Fibroblast of pulmonary artery (primary cell): ENCODE results near the gene ELFN1.

Experiments
- DNase-seq: peaks from one replicate; pipeline ENCODE4 v3.0.0-alpha.2; 2010; ENCODE audit warnings: low read depth
- H3K4me3 ChIP-seq: replicated peaks from 2 replicates; pipeline ENCODE4 v1.5.1; 2011; ENCODE audit warnings: low read depth, mild to moderate bottlenecking, control low read depth, low read length, moderate library complexity
- TF ChIP-seq, protein P1 (sequence below): IDR thresholded peaks from 2 replicates; pipeline ENCODE4 v1.5.1; 2011; ENCODE audit warnings: mild to moderate bottlenecking, control low read depth, low read length, inconsistent platforms; ENCODE audit errors: missing control alignments

Gene ELFN1

DNA sequence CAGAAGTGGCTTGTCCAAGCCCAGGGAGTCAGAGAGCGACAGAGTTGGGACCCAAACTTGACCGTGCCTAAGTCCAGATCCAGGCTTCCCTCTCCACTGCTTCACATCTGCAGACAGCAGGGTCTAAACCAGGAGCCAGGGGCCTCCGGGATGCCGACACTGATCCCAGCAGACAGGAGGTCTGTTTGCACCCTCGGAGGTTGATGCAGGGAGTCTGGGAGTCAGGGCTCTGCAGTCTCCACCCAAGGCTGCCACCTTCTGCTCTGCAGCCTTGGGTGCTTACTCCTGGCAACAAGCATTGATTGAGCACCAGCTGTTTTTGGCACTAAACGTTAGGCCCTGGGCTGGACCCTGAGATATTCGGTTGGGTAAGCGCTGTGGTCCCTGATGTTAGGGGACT lies 21.0 kb downstream of the ELFN1 start:
- no peak for DNase-seq
- no peak overlapping the region for H3K4me3 ChIP-seq
- TF ChIP-seq, protein P1, sequence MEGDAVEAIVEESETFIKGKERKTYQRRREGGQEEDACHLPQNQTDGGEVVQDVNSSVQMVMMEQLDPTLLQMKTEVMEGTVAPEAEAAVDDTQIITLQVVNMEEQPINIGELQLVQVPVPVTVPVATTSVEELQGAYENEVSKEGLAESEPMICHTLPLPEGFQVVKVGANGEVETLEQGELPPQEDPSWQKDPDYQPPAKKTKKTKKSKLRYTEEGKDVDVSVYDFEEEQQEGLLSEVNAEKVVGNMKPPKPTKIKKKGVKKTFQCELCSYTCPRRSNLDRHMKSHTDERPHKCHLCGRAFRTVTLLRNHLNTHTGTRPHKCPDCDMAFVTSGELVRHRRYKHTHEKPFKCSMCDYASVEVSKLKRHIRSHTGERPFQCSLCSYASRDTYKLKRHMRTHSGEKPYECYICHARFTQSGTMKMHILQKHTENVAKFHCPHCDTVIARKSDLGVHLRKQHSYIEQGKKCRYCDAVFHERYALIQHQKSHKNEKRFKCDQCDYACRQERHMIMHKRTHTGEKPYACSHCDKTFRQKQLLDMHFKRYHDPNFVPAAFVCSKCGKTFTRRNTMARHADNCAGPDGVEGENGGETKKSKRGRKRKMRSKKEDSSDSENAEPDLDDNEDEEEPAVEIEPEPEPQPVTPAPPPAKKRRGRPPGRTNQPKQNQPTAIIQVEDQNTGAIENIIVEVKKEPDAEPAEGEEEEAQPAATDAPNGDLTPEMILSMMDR: no peak

DNA sequence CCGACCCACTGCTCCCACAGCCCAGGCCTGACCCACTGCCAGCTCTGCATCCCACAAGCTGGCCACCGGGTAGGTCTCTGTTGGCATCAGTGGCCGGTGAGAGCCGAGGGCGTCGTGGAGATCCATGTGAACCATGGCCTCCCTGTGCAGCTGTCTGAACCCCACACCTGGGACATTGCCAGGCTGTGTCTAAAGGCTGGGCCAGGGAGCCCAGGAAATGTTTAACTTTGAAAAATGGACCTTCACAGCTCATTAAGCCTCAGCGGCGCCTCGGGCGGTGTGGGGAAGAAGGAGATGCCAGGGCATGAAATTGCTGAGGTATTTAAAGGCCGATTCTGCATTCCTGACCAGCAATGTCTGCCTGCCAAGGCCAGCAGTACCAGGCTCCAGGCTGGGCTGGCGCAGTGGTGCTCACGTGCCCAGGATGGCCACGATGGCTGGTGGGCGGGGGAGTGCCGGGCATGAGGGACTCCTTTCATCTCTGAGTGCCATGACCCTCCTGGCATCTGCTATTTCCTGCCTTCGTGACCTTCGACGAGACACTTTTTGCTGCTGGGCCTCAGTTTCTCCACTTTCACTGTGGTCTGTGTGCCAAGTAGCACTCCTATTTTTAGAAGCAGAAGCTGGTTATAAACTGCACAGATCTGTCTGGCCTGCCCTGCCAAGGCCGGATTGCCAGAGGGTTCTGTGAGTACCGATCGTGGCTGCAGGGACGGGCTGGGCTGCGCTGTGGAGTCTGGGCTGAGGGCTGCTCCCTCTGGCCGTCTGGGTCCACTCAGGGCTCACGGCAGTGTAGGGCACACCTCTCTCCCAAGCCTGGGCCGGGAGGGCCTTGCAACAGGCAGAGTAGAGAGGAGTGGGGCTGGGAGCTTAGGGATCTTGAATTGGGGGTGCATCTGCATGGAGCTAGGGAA lies 21.8 kb downstream of the ELFN1 start:
- TF ChIP-seq, protein P1: no peak
- no peak for DNase-seq
- no peak overlapping the region for H3K4me3 ChIP-seq

DNA sequence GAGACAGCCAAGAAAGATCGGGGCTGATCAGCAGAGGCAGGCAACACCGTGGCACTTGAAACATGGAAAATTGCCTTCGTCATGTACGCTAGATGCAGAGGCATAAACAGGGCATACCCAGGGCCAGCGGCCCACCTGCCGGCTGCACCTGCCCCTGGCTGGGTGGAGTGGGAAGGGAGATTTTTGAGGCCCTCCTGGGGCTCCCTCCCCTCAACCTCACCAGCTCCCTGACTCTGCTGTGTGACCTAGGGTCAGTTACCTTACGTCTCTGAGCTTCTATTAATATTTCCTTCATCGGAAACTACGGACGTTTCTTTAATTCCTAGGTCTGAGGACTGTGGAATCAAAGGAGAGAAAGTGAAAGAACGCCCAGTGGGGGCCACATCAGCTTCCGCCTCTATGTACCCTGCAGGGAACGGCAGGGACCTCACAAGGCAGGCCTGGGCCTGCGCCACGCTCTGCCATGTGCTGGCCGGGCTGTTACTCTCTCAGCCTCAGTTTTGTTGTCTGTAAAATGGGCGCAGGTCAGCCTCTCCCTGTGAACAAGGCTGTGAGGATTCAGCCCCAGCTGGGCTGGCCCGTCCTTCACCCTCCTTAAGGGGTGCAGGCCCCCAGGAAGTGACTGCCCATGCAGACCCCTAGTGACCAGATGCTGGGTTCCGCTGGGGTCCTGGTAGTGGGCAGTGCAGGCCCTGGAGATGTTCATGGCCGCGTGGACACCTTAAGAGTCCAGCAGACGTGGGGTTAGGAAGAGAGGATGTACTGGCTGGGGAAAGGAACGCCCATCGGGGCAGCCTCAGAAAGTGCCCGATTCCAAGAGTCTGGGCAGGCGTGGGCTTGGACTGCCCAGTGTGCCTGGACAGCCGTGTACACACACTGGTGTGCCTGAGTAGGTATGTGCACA lies 22.7 kb downstream of the ELFN1 start:
- TF ChIP-seq, protein P1: no peak
- no peak for DNase-seq
- no peak overlapping the region for H3K4me3 ChIP-seq

DNA sequence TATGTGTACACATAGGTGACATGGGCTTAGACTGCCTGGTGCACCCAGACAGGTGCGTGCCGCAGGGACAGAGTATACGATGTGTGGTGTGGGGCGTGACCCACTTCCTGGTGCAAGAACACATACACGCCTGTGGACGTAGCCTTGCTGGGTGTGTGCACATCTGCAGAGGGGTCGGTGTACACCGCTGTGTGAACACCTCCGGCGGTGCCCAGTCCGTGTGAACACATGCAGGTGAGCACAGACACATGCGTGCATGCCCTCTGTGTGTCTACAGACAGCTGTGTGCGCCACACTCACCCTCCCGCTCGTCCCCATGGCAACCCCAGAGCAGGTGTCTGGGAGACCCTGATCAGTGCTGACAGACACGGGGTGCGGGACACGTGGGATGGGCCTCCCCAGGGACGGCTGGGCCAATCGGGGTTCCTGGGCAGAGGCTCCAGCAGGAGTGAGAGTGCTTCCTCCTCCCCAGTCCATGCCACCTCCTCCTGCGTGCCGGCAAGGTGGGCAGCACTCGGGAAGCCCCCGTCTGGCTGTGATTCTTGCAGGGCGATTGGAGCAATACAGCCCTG lies 23.4 kb downstream of the ELFN1 start:
- DNase-seq: no peak
- TF ChIP-seq, protein P1: no peak
- no peak overlapping the region for H3K4me3 ChIP-seq

DNA sequence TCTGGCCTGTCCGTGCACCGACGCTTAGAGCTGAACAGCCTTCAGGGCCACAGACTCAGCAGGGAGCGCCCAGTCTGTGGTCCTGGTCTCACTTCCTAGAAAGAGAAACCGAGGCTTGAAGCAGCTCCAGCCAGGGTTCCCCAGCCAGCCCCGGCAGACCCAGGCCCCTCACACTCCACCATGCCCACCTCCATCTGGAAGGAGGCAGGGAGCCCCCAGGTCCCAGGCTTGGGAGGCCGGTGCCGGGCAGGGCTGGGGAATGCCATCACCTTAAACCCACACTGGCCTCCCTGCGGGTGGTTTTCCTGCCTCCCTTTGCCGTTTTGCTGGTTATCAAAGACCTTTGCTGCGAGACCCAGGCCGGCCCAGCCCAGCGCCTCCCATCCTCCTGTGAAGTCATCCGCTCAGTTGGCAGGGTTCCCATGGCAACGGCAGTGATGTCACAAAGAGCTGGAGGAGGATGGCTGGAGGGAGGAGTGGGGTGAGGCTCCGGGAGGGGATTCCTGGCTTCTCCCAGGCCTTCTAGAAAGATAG lies 24.0 kb downstream of the ELFN1 start:
- peak; percentile 69 for DNase-seq
- TF ChIP-seq, protein P1: no peak
- H3K4me3 ChIP-seq: no peak overlapping the region

DNA sequence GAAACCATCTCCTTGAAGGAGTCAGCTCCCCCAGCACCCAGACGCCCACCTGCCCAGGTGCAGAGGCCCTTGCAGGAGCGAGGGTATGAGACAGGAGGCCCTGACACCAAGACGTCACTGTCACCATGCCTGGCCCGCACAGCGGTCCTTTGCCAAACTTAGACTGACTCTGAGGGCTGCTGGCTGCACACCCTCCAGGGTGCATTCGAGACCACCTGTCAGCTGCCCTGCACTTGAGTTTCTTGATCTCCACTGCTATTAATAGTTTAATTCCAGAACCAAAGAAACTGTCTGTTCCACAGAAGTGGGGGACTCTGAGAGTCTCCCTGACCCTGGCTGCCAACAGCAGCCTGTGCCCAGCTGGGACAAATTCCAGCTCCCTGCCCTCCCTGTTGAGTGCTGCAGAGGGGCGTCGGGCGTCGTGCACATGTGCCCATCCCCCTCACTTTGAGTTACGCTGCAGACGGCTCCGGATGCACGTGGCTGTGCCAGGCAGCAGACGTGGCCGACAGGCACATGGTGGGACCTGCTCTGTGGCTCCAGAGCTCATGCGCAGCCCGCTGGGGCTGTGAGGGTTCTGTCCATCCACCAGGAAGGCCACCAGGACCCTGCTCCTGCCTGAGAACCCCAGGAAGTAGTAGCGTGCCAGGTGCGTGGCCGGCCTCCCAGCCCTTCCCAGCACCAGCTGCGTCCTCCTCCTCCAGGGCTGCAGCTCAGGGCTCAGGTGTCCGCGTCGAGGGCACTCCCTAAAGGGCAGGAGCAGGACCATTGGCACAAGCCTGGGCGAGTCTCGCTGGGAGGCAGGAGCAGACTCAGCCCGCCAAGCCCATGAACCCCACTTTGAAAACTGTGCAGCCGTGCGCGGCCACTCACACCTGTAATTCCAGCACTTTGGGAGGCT lies 24.8 kb downstream of the ELFN1 start:
- no peak overlapping the region for H3K4me3 ChIP-seq
- DNase-seq: no peak
- TF ChIP-seq, protein P1: no peak
